ENCODE measurements around the gene EGR2. TPM values are rescaled to one million over a fixed set of nuclear protein-coding genes. Genes with fewer than 3 reads are reported as not detected.

EGR2 gene
- total and polyA plus RNA-seq, 12 donors = 0.17 to 6.8 (median 1.4) TPM

DNA sequence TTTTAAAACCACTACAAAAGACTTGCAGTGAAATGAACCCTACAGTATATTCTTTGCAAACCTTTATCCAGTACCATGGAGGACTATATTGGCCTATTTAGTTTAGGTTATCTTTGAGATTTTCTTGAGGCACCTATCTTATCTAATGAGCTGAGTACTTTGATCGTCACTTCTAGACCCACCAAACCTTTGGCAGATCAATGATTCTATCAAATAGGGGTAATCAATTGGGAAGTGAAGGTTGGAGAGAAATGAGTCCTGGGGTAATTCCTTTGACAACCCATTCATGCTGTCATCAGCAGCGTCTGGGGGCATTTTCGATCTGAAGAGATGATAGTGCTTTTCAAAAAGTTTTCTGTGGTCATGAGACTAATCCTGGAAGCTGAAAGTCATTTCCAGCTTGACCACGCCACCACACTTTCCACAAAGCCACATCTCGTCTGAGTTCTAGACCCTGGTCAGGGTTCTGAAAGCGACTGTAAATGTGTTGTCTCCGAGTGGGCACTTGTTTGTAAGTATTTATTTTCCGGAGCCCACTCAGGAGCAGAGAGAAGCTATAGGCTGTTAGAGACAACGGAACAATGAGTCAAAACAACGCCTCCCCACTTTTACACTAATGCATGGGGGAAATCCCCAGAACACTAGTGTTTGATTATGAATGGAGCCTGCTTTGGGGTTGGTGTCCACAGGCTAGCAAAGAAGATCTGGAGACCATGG is 4.8 kb downstream of the EGR2 start:
- Histone ChIP-seq H3K4me1 (replicated peaks in 1 of 2) (peaks cover 14 to 50% of the 10 kb centered on the region in 2 donors), H3K9me3 (replicated peaks in 1 of 3) (no peaks in the 10 kb centered on the region), H3K27me3 (peaks cover 10% of the 10 kb centered on the region), H3K27ac (no peak overlapping the region), H3K36me3 (replicated peaks in 1 of 2) (no peaks in the 10 kb centered on the region), H3K4me3 (no peak overlapping the region)
- TF ChIP-seq, protein P1, sequence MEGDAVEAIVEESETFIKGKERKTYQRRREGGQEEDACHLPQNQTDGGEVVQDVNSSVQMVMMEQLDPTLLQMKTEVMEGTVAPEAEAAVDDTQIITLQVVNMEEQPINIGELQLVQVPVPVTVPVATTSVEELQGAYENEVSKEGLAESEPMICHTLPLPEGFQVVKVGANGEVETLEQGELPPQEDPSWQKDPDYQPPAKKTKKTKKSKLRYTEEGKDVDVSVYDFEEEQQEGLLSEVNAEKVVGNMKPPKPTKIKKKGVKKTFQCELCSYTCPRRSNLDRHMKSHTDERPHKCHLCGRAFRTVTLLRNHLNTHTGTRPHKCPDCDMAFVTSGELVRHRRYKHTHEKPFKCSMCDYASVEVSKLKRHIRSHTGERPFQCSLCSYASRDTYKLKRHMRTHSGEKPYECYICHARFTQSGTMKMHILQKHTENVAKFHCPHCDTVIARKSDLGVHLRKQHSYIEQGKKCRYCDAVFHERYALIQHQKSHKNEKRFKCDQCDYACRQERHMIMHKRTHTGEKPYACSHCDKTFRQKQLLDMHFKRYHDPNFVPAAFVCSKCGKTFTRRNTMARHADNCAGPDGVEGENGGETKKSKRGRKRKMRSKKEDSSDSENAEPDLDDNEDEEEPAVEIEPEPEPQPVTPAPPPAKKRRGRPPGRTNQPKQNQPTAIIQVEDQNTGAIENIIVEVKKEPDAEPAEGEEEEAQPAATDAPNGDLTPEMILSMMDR (IDR thresholded peaks at IDR 0.05) = no peak
- TF ChIP-seq POLR2A (IDR thresholded peaks at IDR 0.05) = no peak
- DNase-seq = no peak
- intact Hi-C loops (cut with DNase I) = no loop called here
- 88 to 93% (median 89%) methylated on average over 10 of the region's 10 CpGs for WGBS, 4 donors

DNA sequence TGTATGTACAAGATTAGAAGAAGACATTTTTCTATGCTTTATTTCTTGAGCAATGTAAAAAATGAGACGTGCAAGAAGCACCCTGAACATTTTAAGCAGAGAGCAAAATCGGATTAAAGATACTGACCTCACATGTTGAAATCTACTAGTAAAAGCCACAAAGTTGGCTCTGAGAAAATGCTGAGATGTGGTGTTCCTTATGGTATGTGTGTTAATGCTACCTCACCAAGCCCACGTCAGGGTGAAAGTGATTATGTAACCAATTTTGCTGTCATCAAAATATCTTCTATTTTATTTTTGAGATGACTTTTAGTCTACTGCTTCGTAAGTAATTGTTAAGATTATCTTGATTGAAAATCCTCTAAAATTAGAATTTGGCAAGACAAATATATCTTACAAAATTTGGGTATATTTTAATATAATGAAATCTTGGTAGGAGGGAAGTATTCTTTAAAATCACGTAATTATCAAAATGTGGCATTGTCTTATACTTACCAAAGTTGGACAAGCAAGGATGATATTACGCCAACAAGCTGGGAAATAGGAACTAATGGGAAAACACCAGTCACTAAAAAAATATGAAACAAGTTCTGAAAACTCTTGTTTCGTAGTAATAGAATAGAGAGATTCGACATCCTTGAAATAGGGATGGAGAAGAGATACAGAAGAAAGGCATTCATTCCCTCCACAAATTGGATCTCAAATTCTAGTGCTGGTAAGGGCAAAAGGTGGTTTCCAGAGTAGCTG is 5.8 kb downstream of the EGR2 start:
- DNase-seq = no peak
- 90 to 95% (median 91%) methylated on average over 8 of the region's 8 CpGs for WGBS, 4 donors
- no peak overlapping the region for H3K4me3 ChIP-seq
- intact Hi-C loops (cut with DNase I) = no loop called here
- H3K27me3 ChIP-seq = peaks cover 6% of the 10 kb centered on the region
- peaks cover 16 to 52% of the 10 kb centered on the region in 2 donors for H3K4me1 ChIP-seq (replicated peaks in 1 of 2)
- TF ChIP-seq, protein P1 (IDR thresholded peaks at IDR 0.05) = no peak
- TF ChIP-seq POLR2A (IDR thresholded peaks at IDR 0.05) = no peak
- H3K27ac ChIP-seq = no peak overlapping the region
- H3K36me3 ChIP-seq (replicated peaks in 1 of 2) = no peaks in the 10 kb centered on the region
- H3K9me3 ChIP-seq (replicated peaks in 1 of 3) = no peaks in the 10 kb centered on the region

DNA sequence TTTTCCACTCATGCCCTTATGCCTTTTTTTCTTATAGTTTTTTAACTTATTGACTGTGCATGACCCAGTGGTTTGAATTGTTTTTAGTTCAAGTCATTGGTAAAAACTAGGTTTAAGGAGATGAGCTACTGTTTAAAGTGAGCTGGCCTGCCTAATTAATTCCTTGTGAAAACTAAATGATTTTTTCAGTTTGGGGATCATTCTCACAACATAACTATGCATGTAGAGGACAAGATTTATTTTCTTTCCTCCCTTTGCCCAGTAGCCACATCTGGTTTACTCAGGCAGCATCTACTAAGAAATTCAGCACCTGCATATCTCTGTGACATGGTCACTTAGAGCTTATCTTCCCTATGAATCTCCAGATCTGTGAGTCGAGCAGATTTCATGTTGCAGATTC is 9.9 kb downstream of the EGR2 start:
- no peak for TF ChIP-seq POLR2A (IDR thresholded peaks at IDR 0.05)
- TF ChIP-seq, protein P1 (IDR thresholded peaks at IDR 0.05) = no peak
- Histone ChIP-seq H3K9me3 (replicated peaks in 1 of 3) (no peaks in the 10 kb centered on the region), H3K27me3 (no peaks in the 10 kb centered on the region), H3K4me1 (replicated peaks in 1 of 2) (peaks cover 11 to 52% of the 10 kb centered on the region in 2 donors), H3K27ac (peak overlapping the region in 1 of 5 donors; percentile 97), H3K4me3 (peak overlapping the region in 2 of 4 donors; percentile 55 to 90), H3K36me3 (replicated peaks in 1 of 2) (no peaks in the 10 kb centered on the region)
- 7 to 15% (median 13%) methylated on average over 1 of the region's 1 CpG for WGBS, 4 donors
- intact Hi-C loops (cut with DNase I) = no loop called here
- DNase-seq = no peak

DNA sequence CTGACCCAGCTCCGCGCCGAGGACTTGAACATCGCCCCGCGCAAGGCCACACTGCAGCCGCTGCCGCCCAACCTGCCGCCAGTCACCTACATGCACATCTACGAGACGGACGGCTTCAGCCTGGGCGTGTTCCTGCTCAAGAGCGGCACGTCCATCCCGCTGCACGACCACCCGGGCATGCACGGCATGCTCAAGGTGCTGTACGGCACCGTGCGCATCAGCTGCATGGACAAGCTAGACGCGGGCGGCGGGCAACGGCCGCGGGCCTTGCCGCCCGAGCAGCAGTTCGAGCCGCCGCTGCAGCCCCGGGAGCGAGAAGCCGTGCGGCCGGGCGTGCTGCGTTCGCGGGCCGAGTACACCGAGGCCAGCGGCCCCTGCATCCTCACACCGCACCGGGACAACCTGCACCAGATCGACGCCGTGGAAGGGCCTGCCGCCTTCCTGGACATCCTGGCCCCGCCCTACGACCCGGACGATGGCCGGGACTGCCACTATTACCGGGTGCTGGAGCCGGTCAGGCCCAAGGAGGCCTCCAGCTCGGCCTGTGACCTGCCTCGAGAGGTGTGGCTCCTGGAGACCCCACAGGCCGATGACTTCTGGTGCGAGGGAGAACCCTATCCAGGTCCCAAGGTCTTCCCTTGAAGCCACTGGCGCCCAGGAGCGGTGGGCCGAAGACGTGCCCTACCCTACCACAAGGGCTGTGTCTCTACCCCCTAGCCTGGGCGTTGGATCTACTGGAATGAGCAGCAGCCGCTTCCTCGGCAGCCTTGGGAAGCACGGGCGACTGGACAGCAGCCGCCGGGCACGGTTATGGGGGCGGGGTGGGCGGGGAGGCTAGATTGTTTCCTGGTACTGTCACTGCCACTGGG is 10.7 kb downstream of the EGR2 start:
- peak; percentile 35 to 72 (median 53) for DNase-seq
- H3K36me3 ChIP-seq (replicated peaks in 1 of 2) = no peaks in the 10 kb centered on the region
- intact Hi-C loops (cut with DNase I) = no loop called here

More for the DNA sequence above, 10.7 kb downstream of the EGR2 start:
- peak overlapping the region; percentile 46 to 90 (median 67) for H3K4me3 ChIP-seq
- peak overlapping the region; percentile 79 to 99 (median 87) for H3K27ac ChIP-seq
- peaks cover 11 to 52% of the 10 kb centered on the region in 2 donors for H3K4me1 ChIP-seq (replicated peaks in 1 of 2)
- TF ChIP-seq POLR2A (IDR thresholded peaks at IDR 0.05) = no peak
- TF ChIP-seq, protein P1 (IDR thresholded peaks at IDR 0.05) = no peak
- H3K9me3 ChIP-seq (replicated peaks in 1 of 3) = no peaks in the 10 kb centered on the region
- 0 to 11% (median 3%) methylated on average over 10 to 77 of the region's 77 CpGs for WGBS, 4 donors
- H3K27me3 ChIP-seq = no peaks in the 10 kb centered on the region

All from adrenal gland (tissue), 12 donors.